HepG2 (cell line): Measurements from ENCODE around the gene IL18R1. TPM values are rescaled to one million over a fixed set of nuclear protein-coding genes. Genes with fewer than 3 reads are reported as not detected.

ENCODE experiments used
- ATAC-seq: fragments of 200-7000 bp; cut with Tn5 transposase; 3 replicates; pipeline ENCODE4 v1.9.1; 2020; ENCODE audit warnings: mild to moderate bottlenecking, moderate library complexity
- BruUV-seq: library from RNA; stranded (reverse); fragments of 400-500 nt; replicated peaks from 2 replicates; lab custom pipeline; 2021; lab: Mats Ljungman, UMichigan
- CTCF ChIA-PET: fragments of 300-600 bp; formaldehyde crosslinking; extraction: SDS; loops from one replicate; lab custom pipeline; 2021; ENCODE audit warnings: low total read pairs, inconsistent platforms, low intra/inter-chr PET ratio; lab: Yijun Ruan, JAX
- POLR2A ChIA-PET: fragments of 350-600 bp; sonication (Branson Sonifier 250); formaldehyde crosslinking; loops from one replicate; lab custom pipeline; 2020; ENCODE audit warnings: antibody characterized with exemption, inconsistent platforms; lab: Yijun Ruan, JAX
- DNase-seq: peaks from one replicate; pipeline ENCODE4 v3.0.0-alpha.2; 2015; ENCODE audit warnings: low spot score
- FAIRE-seq: peaks from 3 replicates; lab custom pipeline; 2011; peaks lifted over from hg19 to GRCh38; lab: Jason Lieb, UNC
- H2AFZ ChIP-seq: one replicate; pipeline ENCODE4 v1.6.1; 2011; ENCODE audit warnings: low read length, inconsistent platforms
- H3K27ac ChIP-seq: fragments of 300-600 bp; 3 replicates; pipeline ENCODE4 v1.8.0; 2011; ENCODE audit warnings: mixed run types, mild to moderate bottlenecking, mixed read lengths, low read length, inconsistent platforms; ENCODE audit not compliant: insufficient read depth; ENCODE audit errors: extremely low read length
- H3K27me3 ChIP-seq, 2 experiments: fragments of 200-600 bp in 1 of 2; 2 replicates in 1 of 2; 3 replicates in 1 of 2; pipeline versions ENCODE4 v1.6.0 to v1.8.0; 2011; ENCODE audit warnings: low read length in 2 of 2, mild to moderate bottlenecking in 2 of 2, moderate library complexity in 2 of 2, inconsistent platforms in 1 of 2; ENCODE audit not compliant: insufficient read depth in 2 of 2, control insufficient read depth in 1 of 2
- H3K36me3 ChIP-seq, 2 experiments: fragments of 200-600 bp in 1 of 2; replicated peaks in 1 of 2; 2 replicates in 1 of 2; 3 replicates in 1 of 2; pipeline versions ENCODE4 v1.5.1 to v1.8.0; 2011; ENCODE audit warnings: low read length in 2 of 2, inconsistent platforms in 1 of 2; ENCODE audit not compliant: insufficient read depth in 2 of 2, control insufficient read depth in 1 of 2
- H3K4me1 ChIP-seq: 2 replicates; pipeline ENCODE4 v1.5.1; 2012; ENCODE audit warnings: low read length, inconsistent platforms; ENCODE audit not compliant: insufficient read depth
- H3K4me2 ChIP-seq: 2 replicates; pipeline ENCODE4 v1.6.0; 2011; ENCODE audit warnings: low read depth, low read length, inconsistent platforms
- H3K4me3 ChIP-seq, 3 experiments: fragments of 200-600 bp in 1 of 3; sonication (generic), shearing (Covaris generic) in 1 of 3; replicated peaks in 1 of 3; 2 replicates each; pipeline ENCODE4 v1.5.1; 2011 to 2016; ENCODE audit warnings: low read length in 3 of 3, inconsistent platforms in 2 of 3, low read depth in 2 of 3, mild to moderate bottlenecking in 2 of 3, control low read depth in 1 of 3, mixed read lengths in 1 of 3; ENCODE audit not compliant: insufficient read depth in 1 of 3
- H3K79me2 ChIP-seq: one replicate; pipeline ENCODE4 v1.6.1; 2011; ENCODE audit warnings: low read length, inconsistent platforms; ENCODE audit not compliant: insufficient read depth
- H3K9ac ChIP-seq: 2 replicates; pipeline ENCODE4 v1.6.0; 2011; ENCODE audit warnings: mild to moderate bottlenecking, low read depth, low read length, inconsistent platforms; ENCODE audit not compliant: insufficient read depth
- H3K9me3 ChIP-seq: 2 replicates; pipeline ENCODE4 v1.5.1; 2012; ENCODE audit warnings: mild to moderate bottlenecking, low read length
- H4K20me1 ChIP-seq: 2 replicates; pipeline ENCODE4 v1.6.0; 2011; ENCODE audit warnings: inconsistent platforms, mild to moderate bottlenecking, low read length, moderate library complexity; ENCODE audit not compliant: insufficient read depth
- AGO2 ChIP-seq: fragments of 200-400 bp; formaldehyde crosslinking; optimal IDR thresholded peaks from 2 replicates; pipeline ENCODE3; 2017; ENCODE audit warnings: mild to moderate bottlenecking, low read depth, low read length, moderate library complexity
- AHR ChIP-seq: IDR thresholded peaks from 2 replicates; pipeline ENCODE4 v1.6.1; 2018; ENCODE audit warnings: missing genetic modification reagents, missing compliant biosample characterization
- HDAC2 ChIP-seq: sonication (generic); formaldehyde crosslinking; IDR thresholded peaks from 2 replicates; pipeline ENCODE4 v1.4.0; 2020; ENCODE audit warnings: missing genetic modification reagents
- HNRNPK ChIP-seq: fragments of 200-400 bp; formaldehyde crosslinking; IDR thresholded peaks from 2 replicates; pipeline ENCODE4 v1.6.1; 2018; ENCODE audit warnings: low read length, low read depth, moderate library complexity, mild to moderate bottlenecking; ENCODE audit not compliant: poor library complexity, severe bottlenecking
- IKZF1 ChIP-seq: fragments of 450-650 bp; IDR thresholded peaks from 2 replicates; pipeline ENCODE4 v1.7.1; 2016
- ISX ChIP-seq: sonication (generic); formaldehyde crosslinking; conservative IDR thresholded peaks from 2 replicates; pipeline ENCODE4 v1.5.0; 2020; ENCODE audit warnings: missing genetic modification reagents
- MXD4 ChIP-seq: IDR thresholded peaks from 2 replicates; pipeline ENCODE4 v1.6.1; 2016; ENCODE audit warnings: mild to moderate bottlenecking, missing biosample characterization, missing genetic modification reagents
- WIZ ChIP-seq: sonication (generic); formaldehyde crosslinking; IDR thresholded peaks from 2 replicates; pipeline ENCODE4 v1.5.1; 2020; ENCODE audit warnings: mild to moderate bottlenecking, missing genetic modification reagents
- ZNF549 ChIP-seq: sonication (generic); formaldehyde crosslinking; IDR thresholded peaks from 2 replicates; pipeline ENCODE4 v1.5.0; 2020; ENCODE audit warnings: missing genetic modification reagents
- ZNF552 ChIP-seq: sonication (generic); formaldehyde crosslinking; IDR thresholded peaks from 2 replicates; pipeline ENCODE4 v1.9.0; 2022; ENCODE audit warnings: missing genetic modification reagents, mild to moderate bottlenecking, borderline replicate concordance
- ZNF629 ChIP-seq: sonication (generic); formaldehyde crosslinking; conservative IDR thresholded peaks from 2 replicates; pipeline ENCODE4 v1.5.0; 2020; ENCODE audit warnings: missing genetic modification reagents
- ZNF768 ChIP-seq: sonication (generic); formaldehyde crosslinking; IDR thresholded peaks from 2 replicates; pipeline ENCODE4 v1.4.0; 2020; ENCODE audit warnings: missing genetic modification reagents
- WGBS: methylation state at CpG from one replicate; pipeline ENCODE4 v1.1.6; 2017; ENCODE audit warnings: low lambda C conversion rate; 5-methylcytosine and 5-hydroxymethylcytosine counted together
- in situ Hi-C: cut with HindIII; loops from 2 replicates; pipeline ENCODE4 v1.10.0; 2017; ENCODE audit warnings: low pct_unique_long_range_greater_than_20kb; ENCODE audit not compliant: extremely low pct_ligation_motif_present
- intact Hi-C: fragments of 100-400 bp; cut with micrococcal nuclease; formaldehyde crosslinking; loops from one replicate; pipeline ENCODE4 v1.10.0; 2022; ENCODE audit not compliant: unreplicated experiment
- polyA plus RNA-seq, 8 experiments: library from polyadenylated mRNA; depleted of rRNA in 3 of 8; stranded (reverse) in 7 of 8; unstranded in 1 of 8; fragments of >200 nt; fragmentation: Illumina TruSeq in 4 of 8; extraction: Trizol in 4 of 8; gene quantifications; 2 replicates each; pipeline versions ENCODE4 v1.2.1 to v1.2.3, GENCODE V29; 2011 to 2016; ENCODE audit warnings: low read depth in 4 of 8, missing spikeins in 1 of 8, mixed read lengths in 1 of 8; ENCODE audit not compliant: insufficient read depth in 1 of 8
- total RNA-seq, 5 experiments: library from RNA; depleted of rRNA; stranded (reverse); fragments of >200 nt; fragmentation: Illumina TruSeq; extraction: Trizol; gene quantifications; 2 replicates each; pipeline ENCODE4 v1.2.3, GENCODE V29; 2016; ENCODE audit warnings: low read depth in 1 of 5
- TF ChIP-seq, protein P1 (sequence below), 2 experiments: fragments of 450-650 bp in 1 of 2; sonication (generic) in 1 of 2; formaldehyde crosslinking in 1 of 2; IDR thresholded peaks; 2 replicates each; pipeline versions ENCODE4 v1.6.1 to v1.8.0; 2016 to 2022; ENCODE audit warnings: antibody characterized with exemption in 1 of 2, mild to moderate bottlenecking in 1 of 2, missing genetic modification reagents in 1 of 2

The IL18R1 gene
- total and polyA plus RNA-seq, 2 of the 13 experiments (the other 11 are each of a cell fraction or from before 2014, with no cell fraction given) = 0.01 to 0.04 TPM

DNA sequence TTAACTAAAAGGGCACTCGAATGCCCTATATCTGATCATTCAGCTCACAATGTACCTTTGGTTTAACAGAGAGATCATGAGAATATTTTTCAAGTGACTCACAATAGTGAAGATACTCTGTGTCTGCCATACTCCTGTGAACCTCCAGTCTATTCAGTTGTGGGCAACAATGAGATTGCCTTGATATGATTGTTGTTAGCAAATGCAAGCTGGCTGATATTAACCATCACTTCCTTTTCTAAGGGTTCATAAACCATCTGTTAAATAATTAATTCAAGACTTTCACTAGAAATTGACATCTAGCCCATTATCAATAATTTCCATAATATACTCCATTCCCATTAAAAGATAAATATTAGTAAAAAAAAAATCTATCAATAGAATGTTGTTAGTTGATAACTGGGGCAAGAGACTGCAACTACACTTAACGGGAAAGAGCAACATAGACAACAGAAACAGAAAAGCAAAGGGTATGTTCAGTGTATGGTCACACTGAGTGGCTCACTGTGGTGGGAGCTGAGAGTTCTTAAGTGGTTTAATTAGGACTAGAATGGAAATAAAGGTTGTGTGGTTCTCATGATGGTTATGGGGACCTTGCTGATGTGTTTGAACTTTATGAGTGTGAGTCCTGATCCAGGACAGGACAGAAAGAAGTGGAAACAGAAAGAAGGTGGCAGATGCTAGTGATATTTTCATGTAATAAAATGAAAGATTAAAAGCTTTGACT, 79.2 kb downstream of the IL18R1 start:
- no TSS peak for BruUV-seq
- in situ Hi-C loops (no loop called here), intact Hi-C loops (no loop called here)
- no peak overlapping the region for H3K27ac ChIP-seq
- ATAC-seq (no peak), FAIRE-seq (no peak), DNase-seq (no peak)
- H3K36me3 ChIP-seq = no peaks in the 10 kb centered on the region
- TF ChIP-seq, protein P1, sequence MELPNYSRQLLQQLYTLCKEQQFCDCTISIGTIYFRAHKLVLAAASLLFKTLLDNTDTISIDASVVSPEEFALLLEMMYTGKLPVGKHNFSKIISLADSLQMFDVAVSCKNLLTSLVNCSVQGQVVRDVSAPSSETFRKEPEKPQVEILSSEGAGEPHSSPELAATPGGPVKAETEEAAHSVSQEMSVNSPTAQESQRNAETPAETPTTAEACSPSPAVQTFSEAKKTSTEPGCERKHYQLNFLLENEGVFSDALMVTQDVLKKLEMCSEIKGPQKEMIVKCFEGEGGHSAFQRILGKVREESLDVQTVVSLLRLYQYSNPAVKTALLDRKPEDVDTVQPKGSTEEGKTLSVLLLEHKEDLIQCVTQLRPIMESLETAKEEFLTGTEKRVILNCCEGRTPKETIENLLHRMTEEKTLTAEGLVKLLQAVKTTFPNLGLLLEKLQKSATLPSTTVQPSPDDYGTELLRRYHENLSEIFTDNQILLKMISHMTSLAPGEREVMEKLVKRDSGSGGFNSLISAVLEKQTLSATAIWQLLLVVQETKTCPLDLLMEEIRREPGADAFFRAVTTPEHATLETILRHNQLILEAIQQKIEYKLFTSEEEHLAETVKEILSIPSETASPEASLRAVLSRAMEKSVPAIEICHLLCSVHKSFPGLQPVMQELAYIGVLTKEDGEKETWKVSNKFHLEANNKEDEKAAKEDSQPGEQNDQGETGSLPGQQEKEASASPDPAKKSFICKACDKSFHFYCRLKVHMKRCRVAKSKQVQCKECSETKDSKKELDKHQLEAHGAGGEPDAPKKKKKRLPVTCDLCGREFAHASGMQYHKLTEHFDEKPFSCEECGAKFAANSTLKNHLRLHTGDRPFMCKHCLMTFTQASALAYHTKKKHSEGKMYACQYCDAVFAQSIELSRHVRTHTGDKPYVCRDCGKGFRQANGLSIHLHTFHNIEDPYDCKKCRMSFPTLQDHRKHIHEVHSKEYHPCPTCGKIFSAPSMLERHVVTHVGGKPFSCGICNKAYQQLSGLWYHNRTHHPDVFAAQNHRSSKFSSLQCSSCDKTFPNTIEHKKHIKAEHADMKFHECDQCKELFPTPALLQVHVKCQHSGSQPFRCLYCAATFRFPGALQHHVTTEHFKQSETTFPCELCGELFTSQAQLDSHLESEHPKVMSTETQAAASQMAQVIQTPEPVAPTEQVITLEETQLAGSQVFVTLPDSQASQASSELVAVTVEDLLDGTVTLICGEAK (IDR thresholded peaks at IDR 0.05) = no peak
- TF ChIP-seq, protein P1 (CRISPR knock-in tag; IDR thresholded peaks at IDR 0.05) = no peak
- TF ChIP-seq HNRNPK = no peak
- no peak for TF ChIP-seq ZNF768
- no peak for TF ChIP-seq MXD4 (CRISPR knock-in tag)
- no peak for TF ChIP-seq IKZF1
- no peak for TF ChIP-seq ZNF549
- no peak for TF ChIP-seq ZNF552 (CRISPR knock-in tag)
- no peak for TF ChIP-seq AHR
- no peak for TF ChIP-seq ISX (CRISPR knock-in tag)
- no peak for TF ChIP-seq ZNF629
- TF ChIP-seq HDAC2 (CRISPR knock-in tag) = no peak
- TF ChIP-seq WIZ = no peak
- no peak for TF ChIP-seq AGO2
- 0% methylated on average over 2 of the region's 2 CpGs for WGBS
- no peak overlapping the region for H3K9ac ChIP-seq
- no peaks in the 10 kb centered on the region for H3K9me3 ChIP-seq
- H3K4me3 ChIP-seq = no peak overlapping the region
- H3K4me1 ChIP-seq = no peaks in the 10 kb centered on the region
- no peak overlapping the region for H3K4me2 ChIP-seq
- H3K27me3 ChIP-seq = peaks cover 0 to 2% of the 10 kb centered on the region in 2 experiments; a peak in 2 of 5 replicates
- ChIA-PET CTCF (no interaction called here), POLR2A (no interaction called here)
- H3K79me2 ChIP-seq = no peaks in the 10 kb centered on the region
- no peaks in the 10 kb centered on the region for H4K20me1 ChIP-seq
- H2AFZ ChIP-seq = no peak overlapping the region
